Small intestine (tissue), 7 donors: ENCODE measurements around the gene CYP27B1. TPM values are rescaled to one million over a fixed set of nuclear protein-coding genes. Genes with fewer than 3 reads are reported as not detected.
A peak's percentile ranks its signal among the peaks of the same experiment; 100 is the strongest.

Experiments
- DNase-seq, 2 donors: peaks; one replicate each; pipeline versions ENCODE4 v3.0.0 to v3.0.0-alpha.2; 2013
- FAIRE-seq: peaks from 2 replicates; lab custom pipeline; 2012; peaks lifted over from hg19 to GRCh38; lab: Jason Lieb, UNC
- H3K27ac ChIP-seq, 3 donors: one replicate each; pipeline ENCODE4 v1.5.1; 2013; ENCODE audit warnings: low read length in 2 of 3, mild to moderate bottlenecking in 2 of 3, control low read depth in 1 of 3, inconsistent platforms in 1 of 3, low read depth in 1 of 3, moderate library complexity in 1 of 3
- H3K27me3 ChIP-seq, 3 donors: one replicate each; pipeline ENCODE4 v1.6.1; 2013; ENCODE audit warnings: low read length in 3 of 3, inconsistent platforms in 1 of 3; ENCODE audit not compliant: control insufficient read depth in 3 of 3, insufficient read depth in 3 of 3
- H3K36me3 ChIP-seq, 3 donors: one replicate each; pipeline ENCODE4 v1.6.1; 2013; ENCODE audit warnings: low read length in 3 of 3, inconsistent platforms in 1 of 3, low read depth in 1 of 3, mild to moderate bottlenecking in 1 of 3, moderate library complexity in 1 of 3; ENCODE audit not compliant: control insufficient read depth in 3 of 3, insufficient read depth in 2 of 3
- H3K4me1 ChIP-seq, 3 donors: one replicate each; pipeline ENCODE4 v1.6.1; 2013; ENCODE audit warnings: low read length in 2 of 3, inconsistent platforms in 1 of 3, low read depth in 1 of 3, mild to moderate bottlenecking in 1 of 3, moderate library complexity in 1 of 3; ENCODE audit not compliant: control insufficient read depth in 3 of 3, insufficient read depth in 2 of 3
- H3K4me3 ChIP-seq, 3 donors: one replicate each; pipeline ENCODE4 v1.5.1; 2013; ENCODE audit warnings: low read length in 3 of 3, control low read depth in 1 of 3, inconsistent platforms in 1 of 3, low read depth in 1 of 3, mild to moderate bottlenecking in 1 of 3, moderate library complexity in 1 of 3
- H3K9me3 ChIP-seq, 2 donors: one replicate each; pipeline ENCODE4 v1.6.1; 2013; ENCODE audit warnings: low read depth in 1 of 2, low read length in 1 of 2; ENCODE audit not compliant: control insufficient read depth in 2 of 2, insufficient read depth in 1 of 2
- WGBS, 3 donors: extraction: QIAGEN DNeasy Blood & Tissue Kit; methylation state at CpG; one replicate each; pipeline ENCODE4 v1.1.7; 2013; 5-methylcytosine and 5-hydroxymethylcytosine counted together
- polyA plus RNA-seq, 4 donors: library from polyadenylated mRNA; stranded (reverse) in 3 of 4; unstranded in 1 of 4; fragments of 200-250 nt in 3 of 4; fragments of 120-200 nt in 1 of 4; gene quantifications; one replicate each; pipeline versions ENCODE4 v1.2.1 to v1.2.3, GENCODE V29; 2013
- donor health status: healthy with polysubstance abuse.
- donor health status: control.
- donor health status: control.
- donor health status: Bipolar disorder and iron deficiency.
- donor health status: healthy.

CYP27B1 gene
- polyA plus RNA-seq, 4 donors = 0.27 to 1.7 (median 1.2) TPM

DNA sequence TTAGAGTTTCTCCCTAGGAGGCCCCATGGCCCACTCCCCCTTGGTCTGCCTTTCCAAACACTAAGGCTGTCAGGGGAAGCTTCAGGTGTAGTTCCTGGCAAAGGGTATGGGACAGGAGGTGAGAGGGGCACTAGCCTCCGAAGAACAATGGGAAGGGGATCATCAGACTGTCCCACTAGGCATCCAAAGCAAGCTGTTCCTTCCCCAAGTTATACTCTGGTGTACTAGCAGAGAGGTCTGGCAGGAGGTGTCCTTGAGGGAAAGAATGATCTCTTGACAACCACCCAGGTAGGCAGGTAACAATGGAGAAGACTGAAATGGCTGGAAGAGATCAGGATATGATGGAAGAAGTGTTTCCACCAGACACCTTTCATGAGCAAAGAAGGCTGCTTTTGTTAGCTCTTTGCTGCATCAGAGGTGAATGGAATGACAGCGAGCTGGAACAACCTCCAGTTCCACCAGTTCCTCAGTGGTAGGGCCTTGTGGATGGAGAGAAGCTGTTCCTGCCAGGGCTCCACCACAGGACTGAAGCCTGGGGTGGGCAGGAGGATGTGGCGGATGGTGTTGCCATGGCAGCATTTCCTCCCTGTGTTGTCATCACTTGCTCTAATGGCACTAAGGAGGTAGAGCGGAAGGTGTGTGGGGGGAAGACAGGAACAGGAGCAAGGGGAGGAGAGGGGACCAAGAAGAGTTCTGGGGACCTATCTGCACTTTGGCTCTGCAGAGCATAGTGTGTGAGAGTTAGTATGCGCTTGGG, 26.0 kb downstream of the CYP27B1 start:
- peak overlapping the region in 1 of 3 donors; percentile 46 for H3K4me3 ChIP-seq
- peaks cover 0 to 6% of the 10 kb centered on the region in 2 donors for H3K9me3 ChIP-seq
- no peaks in the 10 kb centered on the region for H3K36me3 ChIP-seq
- DNase-seq (peak in 1 of 2 donors; percentile 64), FAIRE-seq (no peak)
- peaks cover 4 to 7% (median 6%) of the 10 kb centered on the region in 3 donors for H3K4me1 ChIP-seq
- no peak overlapping the region for H3K27ac ChIP-seq
- 57 to 68% (median 60%) methylated on average over 5 of the region's 5 CpGs for WGBS, 3 donors
- peaks cover 3 to 65% (median 8%) of the 10 kb centered on the region in 3 donors for H3K27me3 ChIP-seq

GRCh38 chr12:57739914-57740538, 26.9 kb downstream of the CYP27B1 start:
- peaks cover 0 to 6% of the 10 kb centered on the region in 2 donors for H3K9me3 ChIP-seq
- no peak for FAIRE-seq
- H3K27me3 ChIP-seq = peaks cover 3 to 73% (median 8%) of the 10 kb centered on the region in 3 donors
- 30 to 45% (median 40%) methylated on average over 9 to 10 of the region's 10 CpGs for WGBS, 3 donors
- no peak overlapping the region for H3K27ac ChIP-seq
- no peak for DNase-seq
- H3K36me3 ChIP-seq = no peaks in the 10 kb centered on the region
- H3K4me1 ChIP-seq = peaks cover 2 to 3% (median 3%) of the 10 kb centered on the region in 3 donors
- no peak overlapping the region for H3K4me3 ChIP-seq

GRCh38 chr12:57739387-57739786, 27.5 kb downstream of the CYP27B1 start:
- 19 to 36% (median 34%) methylated on average over 7 of the region's 7 CpGs for WGBS, 3 donors
- Histone ChIP-seq H3K9me3 (peaks cover 0 to 6% of the 10 kb centered on the region in 2 donors), H3K4me3 (no peak overlapping the region), H3K27ac (no peak overlapping the region), H3K27me3 (peaks cover 3 to 79% (median 8%) of the 10 kb centered on the region in 3 donors), H3K4me1 (peaks cover under 1 to 3% (median 3%) of the 10 kb centered on the region in 3 donors), H3K36me3 (no peaks in the 10 kb centered on the region)
- DNase-seq (no peak), FAIRE-seq (no peak)

DNA sequence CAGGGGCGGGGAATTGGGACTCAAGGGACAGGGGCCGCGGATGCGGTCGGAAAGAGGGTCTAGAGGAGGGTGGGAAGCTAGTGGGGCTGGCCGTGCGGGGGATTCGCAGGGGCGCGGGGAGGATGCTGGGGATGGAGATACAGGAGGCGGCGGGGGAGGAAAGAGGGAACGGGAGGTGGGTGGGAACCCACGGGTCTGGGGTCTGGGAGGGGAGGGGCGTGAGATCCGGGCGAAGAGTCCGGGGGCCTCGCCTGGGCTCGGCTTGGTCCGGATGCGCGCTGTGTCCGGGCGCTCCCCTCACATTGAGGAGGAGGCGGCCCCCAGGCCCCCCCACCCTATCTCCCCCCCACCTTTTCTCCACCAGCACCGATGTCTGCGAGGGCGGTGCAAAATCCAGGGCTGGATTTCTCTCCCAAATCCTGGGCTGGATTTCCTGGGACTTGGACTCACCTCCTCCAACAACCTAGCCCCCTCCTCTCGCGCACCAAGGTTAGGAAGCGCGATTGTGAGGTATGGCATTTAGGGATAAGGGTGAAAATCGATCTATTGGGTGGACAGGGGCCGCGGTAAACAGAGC, 28.1 kb downstream of the CYP27B1 start, which contains the start of gene AGAP2:
AGAP2 (minus strand) TSS at position 82 of the 577 bp plus-strand sequence. CDS start 496 bp downstream, outside the sequence.
- Histone ChIP-seq H3K27ac (no peak within 1 kb of the TSS), H3K36me3 (no peaks in the 10 kb centered on the region), H3K4me1 (no peaks in the 10 kb centered on the region), H3K9me3 (peaks cover 0 to 6% of the 10 kb centered on the region in 2 donors), H3K4me3 (peak within 1 kb of the TSS in 2 of 3 donors; percentile 13), H3K27me3 (peaks cover 3 to 86% (median 8%) of the 10 kb centered on the region in 3 donors)
- DNase-seq (no peak), FAIRE-seq (no peak)
- WGBS, 3 donors = 11 to 29% (median 23%) methylated on average over 24 to 36 of the region's 36 CpGs

- peak overlapping the region in 1 of 3 donors; percentile 13 for H3K4me3 ChIP-seq
- WGBS, 3 donors = 12 to 34% (median 27%) methylated on average over 52 to 110 of the region's 110 CpGs
- H3K4me1 ChIP-seq = no peaks in the 10 kb centered on the region
- FAIRE-seq (no peak), DNase-seq (no peak)
- peaks cover 0 to 6% of the 10 kb centered on the region in 2 donors for H3K9me3 ChIP-seq
- H3K36me3 ChIP-seq = no peaks in the 10 kb centered on the region
- peaks cover 3 to 95% (median 8%) of the 10 kb centered on the region in 3 donors for H3K27me3 ChIP-seq
- no peak overlapping the region for H3K27ac ChIP-seq
Measured at GRCh38 chr12:57737467-57738460, 29.1 kb downstream of the CYP27B1 start.

GRCh38 chr12:57736741-57737466, 30.0 kb downstream of the CYP27B1 start:
- Histone ChIP-seq H3K4me1 (no peaks in the 10 kb centered on the region), H3K4me3 (no peak overlapping the region)
- no peak for DNase-seq

GRCh38 chr12:57735952-57736740, 30.7 kb downstream of the CYP27B1 start:
- Histone ChIP-seq H3K9me3 (peaks cover 0 to 6% of the 10 kb centered on the region in 2 donors), H3K36me3 (no peaks in the 10 kb centered on the region), H3K4me3 (no peak overlapping the region), H3K27me3 (peaks cover 0 to 94% (median 8%) of the 10 kb centered on the region in 3 donors), H3K27ac (no peak overlapping the region), H3K4me1 (no peaks in the 10 kb centered on the region)
- FAIRE-seq = no peak
- WGBS, 3 donors = 12 to 31% (median 30%) methylated on average over 48 to 49 of the region's 49 CpGs
- no peak for DNase-seq

More at GRCh38 chr12:57736741-57737466, 30.0 kb downstream of the CYP27B1 start:
- Histone ChIP-seq H3K27ac (no peak overlapping the region), H3K9me3 (peaks cover 0 to 6% of the 10 kb centered on the region in 2 donors), H3K27me3 (peaks cover under 1 to 96% (median 8%) of the 10 kb centered on the region in 3 donors), H3K36me3 (no peaks in the 10 kb centered on the region)
- 20 to 35% (median 30%) methylated on average over 27 to 31 of the region's 31 CpGs for WGBS, 3 donors
- no peak for FAIRE-seq
